H1 (cell line): ENCODE measurements around the gene GLRX3. TPM values are rescaled to one million over a fixed set of nuclear protein-coding genes. Genes with fewer than 3 reads are reported as not detected.

Experiments
- CTCF ChIA-PET: fragments of 300-600 bp; sonication (Branson Sonifier 250); formaldehyde crosslinking; loops from one replicate; lab custom pipeline; 2021; ENCODE audit not compliant: partially characterized antibody; lab: Charles Lee
- POLR2A ChIA-PET: fragments of 300-600 bp; sonication (Branson Sonifier 250); formaldehyde crosslinking; loops from one replicate; lab custom pipeline; 2021; ENCODE audit warnings: inconsistent platforms; ENCODE audit not compliant: partially characterized antibody; lab: Charles Lee
- DNase-seq, 2 experiments: peaks; one replicate each; pipeline versions ENCODE4 v3.0.0 to v3.0.0-alpha.2; 2010 to 2022; ENCODE audit warnings: low spot score in 2 of 2, low read depth in 1 of 2, mixed read lengths in 1 of 2
- FAIRE-seq: peaks from 2 replicates; lab custom pipeline; 2011; peaks lifted over from hg19 to GRCh38; lab: Jason Lieb, UNC
- H2AFZ ChIP-seq: 2 replicates; pipeline ENCODE4 v1.8.1; 2012; ENCODE audit warnings: low read length, inconsistent platforms
- H2AK5ac ChIP-seq: 2 replicates; pipeline ENCODE4 v1.6.1; 2013; ENCODE audit warnings: low read depth, low read length
- H2BK120ac ChIP-seq: replicated peaks from 2 replicates; pipeline ENCODE3; 2013; ENCODE audit warnings: low read depth, low read length, inconsistent platforms
- H2BK12ac ChIP-seq: 2 replicates; pipeline ENCODE4 v1.6.1; 2013; ENCODE audit warnings: low read depth, low read length
- H2BK15ac ChIP-seq: 2 replicates; pipeline ENCODE4 v1.6.1; 2013; ENCODE audit warnings: low read length
- H2BK20ac ChIP-seq: 2 replicates; pipeline ENCODE4 v1.6.1; 2013; ENCODE audit warnings: low read length
- H2BK5ac ChIP-seq: 2 replicates; pipeline ENCODE4 v1.6.1; 2013; ENCODE audit warnings: low read depth, low read length
- H3K14ac ChIP-seq: 2 replicates; pipeline ENCODE4 v1.6.1; 2013; ENCODE audit warnings: inconsistent platforms; ENCODE audit not compliant: insufficient read length
- H3K18ac ChIP-seq: 2 replicates; pipeline ENCODE4 v1.6.1; 2013; ENCODE audit warnings: low read length; ENCODE audit errors: extremely low read depth
- H3K23ac ChIP-seq: 2 replicates; pipeline ENCODE4 v1.6.1; 2013; ENCODE audit warnings: inconsistent platforms; ENCODE audit not compliant: insufficient read length
- H3K23me2 ChIP-seq: 2 replicates; pipeline ENCODE4 v1.6.1; 2013; ENCODE audit warnings: low read depth, low read length
- H3K27ac ChIP-seq: 2 replicates; pipeline ENCODE4 v1.6.1; 2011; ENCODE audit warnings: low read depth, low read length, inconsistent platforms
- H3K27me3 ChIP-seq, 4 experiments: replicated peaks in 1 of 4; 1 replicate in 1 of 4; 2 replicates in 3 of 4; pipeline versions ENCODE4 v1.6.1 to v1.8.1; 2011 to 2013; ENCODE audit warnings: low read length in 3 of 4, mild to moderate bottlenecking in 3 of 4, inconsistent platforms in 2 of 4, mixed read lengths in 2 of 4, moderate library complexity in 1 of 4; ENCODE audit not compliant: control insufficient read depth in 3 of 4, insufficient read depth in 3 of 4; ENCODE audit errors: extremely low read depth in 1 of 4
- H3K36me3 ChIP-seq, 4 experiments: 2 replicates each; pipeline versions ENCODE4 v1.6.1 to v1.8.1; 2011 to 2013; ENCODE audit warnings: mild to moderate bottlenecking in 4 of 4, low read length in 3 of 4, moderate library complexity in 2 of 4, control low read depth in 1 of 4, inconsistent platforms in 1 of 4; ENCODE audit not compliant: insufficient read depth in 4 of 4, control insufficient read depth in 2 of 4
- H3K4ac ChIP-seq: replicated peaks from 2 replicates; pipeline ENCODE3; 2013; ENCODE audit warnings: low read length, low read depth, mixed read lengths, inconsistent platforms; ENCODE audit not compliant: insufficient read length
- H3K4me1 ChIP-seq, 4 experiments: replicated peaks in 1 of 4; 1 replicate in 1 of 4; 2 replicates in 3 of 4; pipeline versions ENCODE4 v1.6.1 to v1.8.1; 2011 to 2013; ENCODE audit warnings: low read length in 3 of 4, inconsistent platforms in 2 of 4, mixed read lengths in 1 of 4; ENCODE audit not compliant: insufficient read depth in 4 of 4, control insufficient read depth in 3 of 4
- H3K4me2 ChIP-seq, 2 experiments: 2 replicates each; pipeline versions ENCODE4 v1.6.1 to v1.8.1; 2011 to 2013; ENCODE audit warnings: low read depth in 2 of 2, low read length in 2 of 2, control low read depth in 1 of 2, inconsistent platforms in 1 of 2, mild to moderate bottlenecking in 1 of 2; ENCODE audit not compliant: insufficient read depth in 1 of 2
- H3K4me3 ChIP-seq, 4 experiments: fragments of 200-600, 300-600 bp in 1 of 4; sonication (generic), shearing (Covaris generic), sonication (Bioruptor Twin) in 1 of 4; 2 replicates each; pipeline versions ENCODE4 v1.5.1 to v1.8.1; 2011 to 2016; ENCODE audit warnings: low read length in 4 of 4, low read depth in 3 of 4, control low read depth in 2 of 4, inconsistent platforms in 2 of 4, mild to moderate bottlenecking in 2 of 4, mixed read lengths in 1 of 4, moderate library complexity in 1 of 4; ENCODE audit not compliant: insufficient read depth in 2 of 4; ENCODE audit errors: extremely low read depth in 1 of 4
- H3K56ac ChIP-seq: replicated peaks from 2 replicates; pipeline ENCODE3; 2013; ENCODE audit warnings: low read depth, mild to moderate bottlenecking, mixed read lengths, low read length, inconsistent platforms; ENCODE audit not compliant: insufficient read length
- H3K79me1 ChIP-seq: 2 replicates; pipeline ENCODE4 v1.6.1; 2013; ENCODE audit warnings: low read depth, low read length, control low read depth
- H3K79me2 ChIP-seq, 2 experiments: 2 replicates each; pipeline versions ENCODE4 v1.6.1 to v1.8.1; 2012 to 2013; ENCODE audit warnings: low read length in 2 of 2, mild to moderate bottlenecking in 2 of 2, inconsistent platforms in 1 of 2; ENCODE audit not compliant: insufficient read depth in 2 of 2, control insufficient read depth in 1 of 2
- H3K9ac ChIP-seq, 4 experiments: replicated peaks in 1 of 4; 1 replicate in 1 of 4; 2 replicates in 3 of 4; pipeline versions ENCODE4 v1.6.1 to v1.8.1; 2011 to 2013; ENCODE audit warnings: low read depth in 3 of 4, low read length in 3 of 4, control low read depth in 2 of 4, mild to moderate bottlenecking in 2 of 4, moderate library complexity in 2 of 4, inconsistent platforms in 1 of 4; ENCODE audit errors: extremely low read depth in 1 of 4
- H3K9me3 ChIP-seq, 2 experiments: 2 replicates each; pipeline versions ENCODE4 v1.6.1 to v1.8.1; 2012 to 2013; ENCODE audit warnings: mild to moderate bottlenecking in 2 of 2, moderate library complexity in 2 of 2, control low read depth in 1 of 2, inconsistent platforms in 1 of 2, low read depth in 1 of 2, low read length in 1 of 2, mixed read lengths in 1 of 2; ENCODE audit not compliant: insufficient read depth in 2 of 2
- H4K20me1 ChIP-seq, 2 experiments: replicated peaks in 1 of 2; 2 replicates each; pipeline versions ENCODE3 to v1.8.1; 2011 to 2013; ENCODE audit warnings: inconsistent platforms in 2 of 2, low read length in 2 of 2, mild to moderate bottlenecking in 1 of 2; ENCODE audit not compliant: insufficient read depth in 2 of 2, control insufficient read depth in 1 of 2
- H4K5ac ChIP-seq: 2 replicates; pipeline ENCODE4 v1.6.1; 2013; ENCODE audit warnings: low read length, low read depth, mixed read lengths, inconsistent platforms; ENCODE audit not compliant: insufficient read length
- H4K8ac ChIP-seq: 2 replicates; pipeline ENCODE4 v1.8.0; 2013; ENCODE audit warnings: mild to moderate bottlenecking, moderate library complexity, low read length, inconsistent platforms; ENCODE audit not compliant: insufficient read depth; ENCODE audit errors: extremely low read depth
- H4K91ac ChIP-seq: replicated peaks from 2 replicates; pipeline ENCODE3; 2013; ENCODE audit warnings: low read length, mixed read lengths, inconsistent platforms; ENCODE audit not compliant: insufficient read length
- BRCA1 ChIP-seq: IDR thresholded peaks from 2 replicates; pipeline ENCODE4 v1.6.1; 2012; ENCODE audit warnings: low read depth, low read length, improper control_type of control experiment
- HDAC6 ChIP-seq: IDR thresholded peaks from one replicate; pipeline ENCODE4 v1.7.1; 2012; ENCODE audit warnings: low read depth, mild to moderate bottlenecking, inconsistent platforms, low read length, moderate library complexity
- POLR2AphosphoS5 ChIP-seq: IDR thresholded peaks from 2 replicates; pipeline ENCODE4 v1.6.1; 2011; ENCODE audit warnings: low read depth, low read length
- SIRT6 ChIP-seq: IDR thresholded peaks from one replicate; pipeline ENCODE4 v1.7.1; 2012; ENCODE audit warnings: low read length, inconsistent platforms
- whole genome bisulfite sequencing, 2 experiments: shearing (Covaris generic) in 1 of 2; methylation state at CpG; one replicate each; pipeline versions ENCODE4 v1.1.6 to v1.1.7; 2013 to 2015; ENCODE audit warnings: low lambda C conversion rate in 2 of 2, mixed read lengths in 2 of 2, inconsistent platforms in 1 of 2, low coverage in 1 of 2, missing lambda C conversion rate in 1 of 2; ENCODE audit not compliant: insufficient replicate concordance in 2 of 2, insufficient coverage in 1 of 2, insufficient read length in 1 of 2; ENCODE audit errors: extremely low coverage in 1 of 2, missing lambda C conversion rate in 1 of 2; 5-methylcytosine and 5-hydroxymethylcytosine counted together
- polyA plus RNA-seq, 7 experiments: library from polyadenylated mRNA; depleted of rRNA in 3 of 7; stranded (reverse) in 5 of 7; unstranded in 2 of 7; fragments of >200 nt in 5 of 7; fragments of 200-250 nt in 2 of 7; gene quantifications; 1 replicate in 5 of 7; 2 replicates in 1 of 7; 4 replicates in 1 of 7; pipeline versions ENCODE4 v1.2.1 to v1.2.3, GENCODE V29; 2011 to 2013; ENCODE audit warnings: missing spikeins in 2 of 7, mixed read lengths in 2 of 7
- total RNA-seq: library from RNA; stranded (reverse); fragmentation: NEBNext Ultra II Directional; extraction: Animal tissue kit (Norgen Biotek cat#: 25700); gene quantifications from 2 replicates; pipeline ENCODE4 v1.2.1, GENCODE V29; 2021
- TF ChIP-seq, protein P1 (sequence below): IDR thresholded peaks from 2 replicates; pipeline ENCODE4 v1.6.1; 2011; ENCODE audit warnings: low read depth, mild to moderate bottlenecking, low read length; ENCODE audit not compliant: insufficient read depth

Gene GLRX3
- total and polyA plus RNA-seq, 2 of the 8 experiments (the other 6 are each of a cell fraction or from before 2014, with no cell fraction given): 59.9 to 157 TPM

DNA sequence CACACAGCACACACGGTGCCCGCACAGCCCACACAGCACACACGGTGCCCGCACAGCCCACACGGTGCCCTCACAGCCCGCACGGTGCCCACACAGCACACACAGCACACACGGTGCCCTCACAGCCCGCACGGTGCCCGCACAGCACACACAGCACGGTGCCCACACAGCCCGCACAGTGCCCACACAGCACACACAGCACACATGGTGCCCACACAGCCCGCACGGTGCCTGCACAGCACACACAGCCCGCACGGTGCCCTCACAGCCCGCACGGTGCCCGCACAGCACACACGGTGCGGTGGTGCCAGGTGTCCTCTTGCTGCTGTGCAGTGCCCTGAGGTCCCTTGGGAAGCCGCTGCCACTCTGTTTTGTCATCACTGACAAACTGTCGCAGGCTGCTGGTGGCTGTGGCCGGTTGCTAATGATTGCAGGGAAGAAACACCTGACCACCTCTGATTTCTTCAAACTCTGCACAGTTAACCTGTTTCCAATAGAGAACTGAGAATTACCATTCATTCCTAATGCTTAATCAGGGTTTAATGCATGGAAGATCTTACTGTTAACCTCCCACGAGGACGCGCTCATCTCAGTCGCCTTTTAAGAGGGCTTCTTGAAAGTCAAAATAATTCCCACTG is 66.9 kb downstream of the GLRX3 start:
- Histone ChIP-seq H2BK120ac (no peak overlapping the region), H2BK20ac (no peak overlapping the region), H2BK15ac (no peak overlapping the region), H3K27ac (no peak overlapping the region), H2AFZ (no peak overlapping the region), H3K79me1 (no peaks in the 10 kb centered on the region), H3K4me1 (no peaks in the 10 kb centered on the region), H3K4me3 (no peak overlapping the region), H2BK5ac (no peak overlapping the region), H3K23ac (no peak overlapping the region), H3K4me2 (no peak overlapping the region), H3K27me3 (no peaks in the 10 kb centered on the region), H3K18ac (no peak overlapping the region), H4K20me1 (peaks cover 0 to 5% of the 10 kb centered on the region in 2 experiments), H3K36me3 (no peaks in the 10 kb centered on the region), H4K8ac (peak overlapping the region; percentile 68; the same call in 1 of the 2 replicates), H2BK12ac (no peak overlapping the region), H3K14ac (no peak overlapping the region), H3K56ac (no peak overlapping the region), H3K23me2 (peaks cover 8% of the 10 kb centered on the region; the same call in 1 of the 2 replicates), H4K91ac (no peak overlapping the region), H3K79me2 (no peaks in the 10 kb centered on the region), H2AK5ac (no peak overlapping the region), H3K4ac (no peak overlapping the region), H4K5ac (no peak overlapping the region), H3K9me3 (no peaks in the 10 kb centered on the region), H3K9ac (no peak overlapping the region)
- ChIA-PET POLR2A (no interaction called here), CTCF (interaction anchor here (0.6 kb wide), 1 partner anchor 150 kb away, joined by 3 read pairs; no protein-coding TSS in a partner anchor)
- FAIRE-seq: no peak
- 93% methylated on average over 27 of the region's 29 CpGs; no CpG with 5 or more reads in 1 of the 2 experiments for WGBS, 2 experiments
- no peak for DNase-seq
- TF ChIP-seq, protein P1, sequence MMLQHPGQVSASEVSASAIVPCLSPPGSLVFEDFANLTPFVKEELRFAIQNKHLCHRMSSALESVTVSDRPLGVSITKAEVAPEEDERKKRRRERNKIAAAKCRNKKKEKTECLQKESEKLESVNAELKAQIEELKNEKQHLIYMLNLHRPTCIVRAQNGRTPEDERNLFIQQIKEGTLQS: no peak
- TF ChIP-seq SIRT6: no peak
- no peak for TF ChIP-seq BRCA1
- no peak for TF ChIP-seq HDAC6
- no peak for TF ChIP-seq POLR2AphosphoS5
